Left lung (tissue), 10 donors: ENCODE measurements around the gene CCDC92. TPM values are rescaled to one million over a fixed set of nuclear protein-coding genes. Genes with fewer than 3 reads are reported as not detected.
"Not testable (repeated sequence)": the region's sequence is repeated elsewhere in the genome, so short reads cannot be mapped to it uniquely, and the experiment has no call there.

Source experiments
- ATAC-seq: fragments of 200-7000 bp; cut with Tn5 transposase; one replicate; pipeline ENCODE4 v1.9.1; 2020; ENCODE audit warnings: moderate library complexity
- DNase-seq, 4 donors: peaks; one replicate each; pipeline ENCODE4 v3.0.0-alpha.2; 2013 to 2020
- H3K27ac ChIP-seq, 2 donors: fragments of 200-600 bp; sonication (generic) in 1 of 2; one replicate each; pipeline versions ENCODE4 v1.5.0 to v1.8.0; 2020 to 2021
- H3K27me3 ChIP-seq, 2 donors: fragments of 200-600 bp; sonication (generic) in 1 of 2; one replicate each; pipeline versions ENCODE4 v1.5.0 to v1.8.0; 2020 to 2021
- H3K36me3 ChIP-seq, 2 donors: fragments of 200-600 bp; sonication (generic) in 1 of 2; one replicate each; pipeline versions ENCODE4 v1.5.0 to v1.8.0; 2020 to 2021
- H3K4me1 ChIP-seq, 2 donors: fragments of 200-600 bp; one replicate each; pipeline ENCODE4 v1.8.0; 2021
- H3K4me3 ChIP-seq, 2 donors: fragments of 200-600 bp; sonication (generic) in 1 of 2; one replicate each; pipeline versions ENCODE4 v1.5.0 to v1.8.0; 2020 to 2021; ENCODE audit warnings: mild to moderate bottlenecking in 1 of 2
- H3K9me3 ChIP-seq, 2 donors: fragments of 200-600 bp; sonication (generic) in 1 of 2; one replicate each; pipeline versions ENCODE4 v1.5.0 to v1.8.0; 2020 to 2021
- CTCF ChIP-seq, 2 donors: fragments of 200-600 bp; sonication (generic) in 1 of 2; IDR thresholded peaks; one replicate each; pipeline versions ENCODE4 v1.5.0 to v1.8.0; 2021; ENCODE audit warnings: antibody characterized with exemption in 2 of 2
- intact Hi-C, 2 donors: fragments of 100-400 bp; cut with DNase I; formaldehyde crosslinking; loops; one replicate each; pipeline versions ENCODE4 v1.11.2 to v1.14.2; 2022
- polyA plus RNA-seq, 6 donors: library from polyadenylated mRNA; unstranded; fragments of 120-200 nt; gene quantifications; one replicate each; pipeline ENCODE4 v1.2.1, GENCODE V29; 2013; ENCODE audit not compliant: insufficient read length in 6 of 6
- total RNA-seq, 2 donors: library from RNA; stranded (reverse); fragmentation: NEBNext Ultra II Directional; extraction: Animal tissue kit (Norgen Biotek cat#: 25700); gene quantifications; one replicate each; pipeline ENCODE4 v1.2.1, GENCODE V29; 2021
- donor health status: DM: no; HTN: yes; CAD: no.
- donor health status: DM: no; HTN: no; CAD: no.

The CCDC92 gene
- total and polyA plus RNA-seq, 8 donors = 40.2 to 68.7 (median 58.1) TPM

- no peak for TF ChIP-seq CTCF (IDR thresholded peaks at IDR 0.05)
- Histone ChIP-seq H3K4me1 (no peaks in the 10 kb centered on the region), H3K27ac (no peak overlapping the region), H3K36me3 (no peaks in the 10 kb centered on the region), H3K9me3 (no peaks in the 10 kb centered on the region), H3K4me3 (no peak overlapping the region), H3K27me3 (peaks cover 0 to 18% of the 10 kb centered on the region in 2 donors)
- ATAC-seq (no peak), DNase-seq (no peak)
- intact Hi-C loops = no loop called here
Measured at GRCh38 chr12:123912415-123913380, 59.9 kb downstream of the CCDC92 start.

GRCh38 chr12:123911672-123912409 lies 60.8 kb downstream of the CCDC92 start:
- ATAC-seq, DNase-seq, H3K27ac ChIP-seq, H3K4me1 ChIP-seq, intact Hi-C loops, H3K36me3 ChIP-seq, H3K4me3 ChIP-seq, H3K9me3 ChIP-seq, H3K27me3 ChIP-seq: not testable (repeated sequence)

GRCh38 chr12:123910761-123911193 lies 61.9 kb downstream of the CCDC92 start:
- H3K27me3 ChIP-seq = peaks cover 0 to 9% of the 10 kb centered on the region in 2 donors
- intact Hi-C loops = no loop called here

GRCh38 chr12:123910057-123910456 lies 62.6 kb downstream of the CCDC92 start:
- Histone ChIP-seq H3K4me3 (no peak overlapping the region), H3K36me3 (no peaks in the 10 kb centered on the region), H3K27me3 (peaks cover 0 to 8% of the 10 kb centered on the region in 2 donors), H3K9me3 (no peaks in the 10 kb centered on the region), H3K4me1 (no peaks in the 10 kb centered on the region), H3K27ac (no peak overlapping the region)
- DNase-seq = no peak
- ATAC-seq = no peak
- intact Hi-C loops = no loop called here
- no peak for TF ChIP-seq CTCF (IDR thresholded peaks at IDR 0.05)

More at GRCh38 chr12:123910761-123911193, 61.9 kb downstream of the CCDC92 start:
- H3K9me3 ChIP-seq = no peaks in the 10 kb centered on the region
- ATAC-seq (no peak), DNase-seq (no peak)
- TF ChIP-seq CTCF (IDR thresholded peaks at IDR 0.05) = no peak
- H3K4me3 ChIP-seq = no peak overlapping the region
- no peaks in the 10 kb centered on the region for H3K4me1 ChIP-seq
- no peaks in the 10 kb centered on the region for H3K36me3 ChIP-seq
- no peak overlapping the region for H3K27ac ChIP-seq

- no peak for TF ChIP-seq CTCF (IDR thresholded peaks at IDR 0.05)
- no peaks in the 10 kb centered on the region for H3K9me3 ChIP-seq
- no peaks in the 10 kb centered on the region for H3K27me3 ChIP-seq
- no peak overlapping the region for H3K4me3 ChIP-seq
- no peaks in the 10 kb centered on the region for H3K36me3 ChIP-seq
- ATAC-seq = no peak
- no peaks in the 10 kb centered on the region for H3K4me1 ChIP-seq
- intact Hi-C loops = no loop called here
- no peak for DNase-seq
- H3K27ac ChIP-seq = no peak overlapping the region
Measured at GRCh38 chr12:123908884-123909725, 63.5 kb downstream of the CCDC92 start.
